GM21515 (cell line): ENCODE data around the gene SYNRG.

Experiments
- ATAC-seq: cut with Tn5 transposase; IDR thresholded peaks from one replicate; pipeline ENCODE4 v1.9.1; 2021; ENCODE audit not compliant: unreplicated experiment

SYNRG gene

DNA sequence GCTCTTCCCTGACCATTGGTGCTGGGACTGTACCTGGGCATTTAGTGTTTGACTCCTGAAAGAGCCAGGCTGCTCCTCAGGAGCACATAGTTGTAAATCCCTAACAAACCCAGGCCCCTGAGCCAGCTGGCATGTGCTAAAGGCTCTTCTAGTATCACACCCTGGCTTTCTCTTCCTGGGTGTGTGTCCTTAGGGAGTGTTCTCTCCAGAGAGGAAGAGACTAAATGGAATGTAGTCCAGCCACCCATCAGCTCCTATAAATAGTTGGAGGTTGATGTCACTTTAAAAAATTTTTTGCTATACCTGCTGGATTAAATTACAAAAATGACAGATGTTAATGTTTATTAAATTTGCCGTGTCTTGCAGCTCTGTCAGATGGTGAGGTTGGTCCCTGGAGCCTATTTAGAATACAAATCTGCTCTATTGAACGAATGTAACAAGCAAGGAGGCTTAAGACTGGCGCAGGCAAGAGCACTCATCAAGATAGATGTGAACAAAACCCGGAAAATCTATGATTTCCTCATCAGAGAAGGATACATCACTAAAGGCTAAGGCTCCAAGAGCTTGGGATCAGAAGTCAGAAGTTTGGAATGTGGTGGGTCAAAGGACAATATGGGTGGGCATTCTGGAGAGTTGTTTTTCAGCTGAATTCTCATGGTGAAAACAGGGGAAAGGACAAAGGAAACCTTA lies 132.6 kb downstream of the SYNRG start:
- no peak for ATAC-seq

DNA sequence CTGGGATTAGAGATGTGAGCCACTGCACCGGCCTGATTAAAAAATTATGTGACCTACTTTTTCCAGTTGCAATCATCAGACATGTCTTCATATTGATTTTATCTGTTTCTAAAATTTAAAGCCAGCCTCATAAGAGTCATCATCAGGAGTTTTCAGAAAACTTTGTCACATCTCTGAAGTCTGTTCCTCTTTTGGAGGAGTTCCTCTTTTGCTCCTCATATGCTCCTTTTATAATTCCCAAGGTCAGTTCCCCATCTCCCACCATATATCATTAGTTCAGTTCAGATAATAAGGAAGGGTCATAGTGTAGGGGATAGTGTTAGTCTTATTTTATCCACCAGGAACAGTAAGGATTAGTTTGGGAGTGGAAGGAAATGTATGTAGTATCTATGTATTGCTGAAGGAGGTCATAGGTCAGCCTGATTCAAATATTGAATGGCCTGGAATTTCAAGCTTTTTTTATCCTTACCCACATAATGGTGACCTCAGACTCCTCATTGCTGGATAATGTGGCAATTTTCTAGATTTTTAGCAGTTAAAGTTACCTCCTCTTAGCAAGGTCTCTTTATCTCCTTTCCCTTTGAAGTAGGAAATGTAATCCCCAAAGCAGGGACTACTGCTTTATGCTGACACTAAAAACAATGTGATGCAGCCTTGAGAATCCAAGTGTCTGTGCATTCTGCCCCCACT lies 133.3 kb downstream of the SYNRG start:
- ATAC-seq: no peak

- no peak for ATAC-seq
These were observed 139.0 kb downstream of the SYNRG start for GRCh38 chr17:37470181-37470580.

GRCh38 chr17:37466471-37466870 lies 142.7 kb downstream of the SYNRG start:
- ATAC-seq: no peak

DNA sequence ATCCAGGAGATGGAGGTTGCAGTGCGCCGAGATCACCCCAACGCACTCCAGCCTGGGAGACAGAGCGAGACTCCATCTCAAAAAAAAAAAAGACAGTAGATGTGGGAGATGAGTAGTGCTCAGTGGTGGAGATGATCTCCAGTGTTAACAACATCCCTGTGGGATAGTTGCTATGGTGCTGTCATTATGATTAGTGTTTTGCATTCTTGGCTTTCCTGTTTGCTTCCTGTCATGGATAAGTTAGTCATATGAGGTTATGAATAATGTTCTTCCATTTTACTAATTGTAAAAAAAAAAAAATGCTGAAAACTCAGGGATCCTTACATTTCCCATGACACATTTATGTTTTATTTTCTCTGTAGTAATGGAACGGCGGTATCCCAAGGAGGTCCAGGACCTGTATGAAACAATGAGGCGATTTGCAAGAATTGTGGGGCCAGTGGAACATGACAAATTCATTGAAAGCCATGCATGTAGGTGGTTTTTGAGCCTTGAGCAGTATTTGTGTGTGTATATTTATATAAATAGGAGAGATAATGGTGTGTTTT lies 144.1 kb downstream of the SYNRG start:
- no peak for ATAC-seq
